ENCODE data around the gene METTL17. TPM values are rescaled to one million over a fixed set of nuclear protein-coding genes. Genes with fewer than 3 reads are reported as not detected.
A peak's percentile ranks its signal among the peaks of the same experiment; 100 is the strongest.
"Not testable (repeated sequence)": the region's sequence is repeated elsewhere in the genome, so short reads cannot be mapped to it uniquely, and the experiment has no call there.

METTL17 gene
- total RNA-seq, 2 experiments from 2014 or later: 88.4 to 92.0 TPM

GRCh38 chr14:21003788-21004346 is 14.1 kb downstream of the METTL17 start:
- ATAC-seq (no peak), DNase-seq (no peak)
- H3K4me3 Mint-ChIP-seq: no peak overlapping the region
- no peaks in the 10 kb centered on the region for H3K9me3 Mint-ChIP-seq
- H3K27ac Mint-ChIP-seq: no peak overlapping the region
- intact Hi-C loops (cut with micrococcal nuclease): no loop called here
- no peaks in the 10 kb centered on the region for H3K4me1 Mint-ChIP-seq (ENCODE audit: low read depth)
- H3K36me3 Mint-ChIP-seq (ENCODE audit: low read depth): no peaks in the 10 kb centered on the region
- CTCF ChIA-PET: interaction anchor here (0.5 to 12.6 kb wide), 3 partner anchors 12 to 89 kb away, joined by 4 to 208 read pairs (median 5); no protein-coding TSS in a partner anchor
- no peaks in the 10 kb centered on the region for H3K27me3 Mint-ChIP-seq
- POLR2A ChIA-PET: no interaction called here
- no peak for TF ChIP-seq CTCF (IDR thresholded peaks at IDR 0.05)

- H3K36me3 Mint-ChIP-seq (ENCODE audit: low read depth); POLR2A ChIA-PET; H3K27ac Mint-ChIP-seq; intact Hi-C loops (cut with micrococcal nuclease); H3K9me3 Mint-ChIP-seq; H3K4me3 Mint-ChIP-seq; DNase-seq; ATAC-seq; H3K4me1 Mint-ChIP-seq (ENCODE audit: low read depth): not testable (repeated sequence)
- peaks cover 12% of the 10 kb centered on the region for H3K27me3 Mint-ChIP-seq
- CTCF ChIA-PET: interaction anchor here (1.5 to 12.4 kb wide), 4 partner anchors 9 to 38 kb away, joined by 6 to 218 read pairs (median 110); partner anchors contain the start of genes RNASE7 and SLC39A2
These were observed 19.9 kb downstream of the METTL17 start for GRCh38 chr14:21009721-21010120.

GRCh38 chr14:21011136-21011535 is 21.4 kb downstream of the METTL17 start:
- peaks cover 12% of the 10 kb centered on the region for H3K27me3 Mint-ChIP-seq
- POLR2A ChIA-PET: interaction anchor here (0.9 to 1.2 kb wide), 3 partner anchors 29 to 93 kb away, joined by 3 read pairs; no protein-coding TSS in a partner anchor
- intact Hi-C loops (cut with micrococcal nuclease): no loop called here
- TF ChIP-seq CTCF (IDR thresholded peaks at IDR 0.05): no peak
- no peaks in the 10 kb centered on the region for H3K9me3 Mint-ChIP-seq
- H3K4me3 Mint-ChIP-seq: no peak overlapping the region
- H3K27ac Mint-ChIP-seq: no peak overlapping the region
- CTCF ChIA-PET: interaction anchor here (1.7 to 15.2 kb wide), 6 partner anchors 10 to 138 kb away, joined by 5 to 267 read pairs (median 213); partner anchors contain the start of genes RNASE7, SLC39A2, TMEM253 and ZNF219
- ATAC-seq (no peak), DNase-seq (no peak)
- no peaks in the 10 kb centered on the region for H3K36me3 Mint-ChIP-seq (ENCODE audit: low read depth)
- no peaks in the 10 kb centered on the region for H3K4me1 Mint-ChIP-seq (ENCODE audit: low read depth)

- no peaks in the 10 kb centered on the region for H3K4me1 Mint-ChIP-seq (ENCODE audit: low read depth)
- H3K36me3 Mint-ChIP-seq (ENCODE audit: low read depth): no peaks in the 10 kb centered on the region
- ChIA-PET CTCF (interaction anchor here (0.7 to 15.2 kb wide), 48 partner anchors 9 to 721 kb away, joined by 3 to 267 read pairs (median 7); partner anchors contain the start of genes ARHGEF40, NDRG2, OR5AU1 and RNASE13), POLR2A (interaction anchor here (0.9 to 2.2 kb wide), 9 partner anchors 9 to 90 kb away, joined by 3 to 8 read pairs (median 4); no protein-coding TSS in a partner anchor)
- intact Hi-C loops (cut with micrococcal nuclease): loop anchor here (1.0 to 2.0 kb wide), 2 partner anchors 26 to 78 kb away; no protein-coding TSS in a partner anchor
- H3K4me3 Mint-ChIP-seq: no peak overlapping the region
- peak; percentile 86 for DNase-seq
- ATAC-seq: peak; percentile 73
- H3K27ac Mint-ChIP-seq: no peak overlapping the region
- no peaks in the 10 kb centered on the region for H3K9me3 Mint-ChIP-seq
- TF ChIP-seq CTCF (IDR thresholded peaks at IDR 0.05): peak; percentile 89
- peaks cover 12% of the 10 kb centered on the region for H3K27me3 Mint-ChIP-seq
These were observed 25.0 kb downstream of the METTL17 start for GRCh38 chr14:21014761-21015190.

- ChIA-PET POLR2A (interaction anchor here (0.9 to 2.2 kb wide), 9 partner anchors 8 to 90 kb away, joined by 3 to 8 read pairs (median 4); no protein-coding TSS in a partner anchor), CTCF (interaction anchor here (1.1 to 15.2 kb wide), 41 partner anchors 9 to 722 kb away, joined by 3 to 267 read pairs (median 7); partner anchors contain the start of genes ARHGEF40, NDRG2, RNASE13 and RNASE7)
- H3K4me1 Mint-ChIP-seq (ENCODE audit: low read depth): no peaks in the 10 kb centered on the region
- ATAC-seq (no peak), DNase-seq (no peak)
- no peaks in the 10 kb centered on the region for H3K36me3 Mint-ChIP-seq (ENCODE audit: low read depth)
- intact Hi-C loops (cut with micrococcal nuclease): loop anchor here (2.0 kb wide), 1 partner anchor 77 kb away; no protein-coding TSS in a partner anchor
- no peaks in the 10 kb centered on the region for H3K9me3 Mint-ChIP-seq
- TF ChIP-seq CTCF (IDR thresholded peaks at IDR 0.05): no peak
- peaks cover 12% of the 10 kb centered on the region for H3K27me3 Mint-ChIP-seq
- no peak overlapping the region for H3K4me3 Mint-ChIP-seq
- H3K27ac Mint-ChIP-seq: no peak overlapping the region
These were observed 25.5 kb downstream of the METTL17 start for GRCh38 chr14:21015312-21015711.
